ENCODE measurements around the gene PROSER3. TPM values are rescaled to one million over a fixed set of nuclear protein-coding genes. Genes with fewer than 3 reads are reported as not detected.

PROSER3 gene
- total and polyA plus RNA-seq, 2 donors (not counting 3 experiments of a cell fraction or from before 2014, with no cell fraction given) = 18.3 to 28.3 TPM

DNA sequence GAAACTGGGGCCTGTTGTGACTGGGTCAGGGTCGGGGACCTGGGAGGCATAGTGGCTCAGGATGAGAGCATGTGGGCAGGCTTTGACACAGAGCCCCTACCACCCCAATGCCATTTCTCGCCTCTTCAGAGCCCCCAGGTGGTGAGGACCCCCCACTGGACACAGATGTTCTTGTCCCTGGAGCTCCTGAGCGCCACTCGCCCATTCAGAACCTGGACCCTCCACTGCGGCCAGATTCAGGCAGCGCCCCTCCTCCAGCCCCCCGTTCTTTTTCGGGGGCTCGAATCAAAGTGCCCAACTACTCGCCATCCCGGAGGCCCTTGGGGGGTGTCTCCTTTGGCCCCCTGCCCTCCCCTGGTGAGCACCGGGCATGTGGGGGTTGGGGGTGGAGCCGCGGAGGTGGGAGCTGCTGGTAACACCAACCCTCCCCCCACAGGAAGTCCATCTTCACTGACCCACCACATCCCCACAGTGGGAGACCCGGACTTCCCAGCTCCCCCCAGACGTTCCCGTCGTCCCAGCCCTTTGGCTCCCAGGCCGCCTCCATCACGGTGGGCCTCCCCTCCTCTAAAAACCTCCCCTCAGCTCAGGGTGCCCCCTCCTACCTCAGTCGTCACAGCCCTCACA, 26.1 kb upstream of the PROSER3 start:
- intact Hi-C loops (cut with micrococcal nuclease) (no loop called here), dilution Hi-C loops (cut with MboI; ENCODE audit: extremely low pct_ligation_motif_present, low sequenced_read_pairs) (no loop called here)
- POLR2A ChIA-PET = no interaction called here
- TF ChIP-seq MYC (IDR thresholded peaks at IDR 0.05; ENCODE audit: low read depth, low read length) (no peak), POLR2AphosphoS5 (IDR thresholded peaks at IDR 0.05; ENCODE audit: insufficient read depth, low read depth, low read length) (no peak), FOS (IDR thresholded peaks at IDR 0.05; ENCODE audit: borderline replicate concordance, insufficient read depth, low read length) (no peak), JUN (IDR thresholded peaks at IDR 0.05; ENCODE audit: borderline replicate concordance, insufficient read depth, insufficient read length, low read depth) (no peak), POLR2A (IDR thresholded peaks at IDR 0.05; ENCODE audit: low read depth, low read length) (no peak), EZH2 (IDR thresholded peaks at IDR 0.05; ENCODE audit: borderline replicate concordance, low read depth, low read length, severe bottlenecking) (no peak), GATA2 (IDR thresholded peaks at IDR 0.05; ENCODE audit: insufficient read depth, insufficient read length, low read depth, low read length) (no peak)
- TF ChIP-seq, protein P1, sequence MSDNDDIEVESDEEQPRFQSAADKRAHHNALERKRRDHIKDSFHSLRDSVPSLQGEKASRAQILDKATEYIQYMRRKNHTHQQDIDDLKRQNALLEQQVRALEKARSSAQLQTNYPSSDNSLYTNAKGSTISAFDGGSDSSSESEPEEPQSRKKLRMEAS (IDR thresholded peaks at IDR 0.05; ENCODE audit: insufficient read depth, insufficient read length) = no peak
- TF ChIP-seq, protein P2, sequence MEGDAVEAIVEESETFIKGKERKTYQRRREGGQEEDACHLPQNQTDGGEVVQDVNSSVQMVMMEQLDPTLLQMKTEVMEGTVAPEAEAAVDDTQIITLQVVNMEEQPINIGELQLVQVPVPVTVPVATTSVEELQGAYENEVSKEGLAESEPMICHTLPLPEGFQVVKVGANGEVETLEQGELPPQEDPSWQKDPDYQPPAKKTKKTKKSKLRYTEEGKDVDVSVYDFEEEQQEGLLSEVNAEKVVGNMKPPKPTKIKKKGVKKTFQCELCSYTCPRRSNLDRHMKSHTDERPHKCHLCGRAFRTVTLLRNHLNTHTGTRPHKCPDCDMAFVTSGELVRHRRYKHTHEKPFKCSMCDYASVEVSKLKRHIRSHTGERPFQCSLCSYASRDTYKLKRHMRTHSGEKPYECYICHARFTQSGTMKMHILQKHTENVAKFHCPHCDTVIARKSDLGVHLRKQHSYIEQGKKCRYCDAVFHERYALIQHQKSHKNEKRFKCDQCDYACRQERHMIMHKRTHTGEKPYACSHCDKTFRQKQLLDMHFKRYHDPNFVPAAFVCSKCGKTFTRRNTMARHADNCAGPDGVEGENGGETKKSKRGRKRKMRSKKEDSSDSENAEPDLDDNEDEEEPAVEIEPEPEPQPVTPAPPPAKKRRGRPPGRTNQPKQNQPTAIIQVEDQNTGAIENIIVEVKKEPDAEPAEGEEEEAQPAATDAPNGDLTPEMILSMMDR (IDR thresholded peaks at IDR 0.05; ENCODE audit: extremely low read depth in 1 of 2, insufficient read depth in 1 of 2, low read depth in 1 of 2, low read length in 2 of 2) = no peak
- no peaks in the 10 kb centered on the region for H3K9me3 ChIP-seq (replicated peaks; ENCODE audit: control insufficient read depth, insufficient read depth, low read length)
- no TSS peak for BruUV-seq (replicated peaks)
- H3K4me3 ChIP-seq (replicated peaks in 1 of 3; ENCODE audit: insufficient read depth in 1 of 3, low read depth in 1 of 3, low read length in 3 of 3) = no peak overlapping the region
- peaks cover 17 to 73% of the 10 kb centered on the region in 2 experiments for H3K36me3 ChIP-seq (ENCODE audit: control insufficient read depth in 2 of 2, extremely low read depth in 1 of 2, insufficient read depth in 2 of 2, low read length in 2 of 2)
- no peaks in the 10 kb centered on the region for H4K20me1 ChIP-seq (replicated peaks; ENCODE audit: control insufficient read depth, extremely low read depth, insufficient read depth, low read length)
- CTCF ChIA-PET = interaction anchor here (0.5 kb wide), 1 partner anchor 11 kb away, joined by 5 read pairs; no protein-coding TSS in a partner anchor
- no peak for FAIRE-seq
- H3K9ac ChIP-seq (replicated peaks; ENCODE audit: extremely low read depth, insufficient read depth, low read length) = no peak overlapping the region
- H3K79me2 ChIP-seq (ENCODE audit: control insufficient read depth, insufficient read depth, low read length) = no peaks in the 10 kb centered on the region
- no peaks in the 10 kb centered on the region for H3K9me1 ChIP-seq (replicated peaks; ENCODE audit: control insufficient read depth, extremely low read depth, insufficient read depth, low read length)
- no peak overlapping the region for H2AFZ ChIP-seq (ENCODE audit: low read depth, low read length)
- H3K4me1 ChIP-seq (ENCODE audit: control insufficient read depth, extremely low read depth, insufficient read depth, low read length) = no peaks in the 10 kb centered on the region
- DNase-seq (ENCODE audit: low read depth, low spot score) = no peak
- H3K27me3 ChIP-seq (ENCODE audit: control insufficient read depth in 2 of 2, insufficient read depth in 2 of 2, low read length in 2 of 2) = no peaks in the 10 kb centered on the region
- H3K4me2 ChIP-seq (ENCODE audit: insufficient read depth, low read length) = no peak overlapping the region
- H3K27ac ChIP-seq (ENCODE audit: insufficient read depth, low read depth, low read length) = no peak overlapping the region
